ENCODE measurements around the gene SLC6A12.

SLC6A12 gene

GRCh38 chr12:256225-256624, 42.3 kb upstream of the SLC6A12 start:
- H3K4me3 ChIP-seq (replicated peaks; ENCODE audit: low read depth, low read length) = no peak overlapping the region
- no peak for DNase-seq (ENCODE audit: low read depth)
- TF ChIP-seq CTCF (IDR thresholded peaks at IDR 0.05; ENCODE audit: low read length, missing control alignments) = no peak

GRCh38 chr12:254912-255311, 41.0 kb upstream of the SLC6A12 start:
- no peak overlapping the region for H3K4me3 ChIP-seq (replicated peaks; ENCODE audit: low read depth, low read length)
- DNase-seq (ENCODE audit: low read depth) = no peak
- TF ChIP-seq CTCF (IDR thresholded peaks at IDR 0.05; ENCODE audit: low read length, missing control alignments) = no peak

GRCh38 chr12:254039-254438, 40.1 kb upstream of the SLC6A12 start:
- TF ChIP-seq CTCF (IDR thresholded peaks at IDR 0.05; ENCODE audit: low read length, missing control alignments) = no peak
- DNase-seq (ENCODE audit: low read depth) = no peak

GRCh38 chr12:253116-253831, 39.3 kb upstream of the SLC6A12 start:
- no peak overlapping the region for H3K4me3 ChIP-seq (replicated peaks; ENCODE audit: low read depth, low read length)
- no peak for TF ChIP-seq CTCF (IDR thresholded peaks at IDR 0.05; ENCODE audit: low read length, missing control alignments)
- no peak for DNase-seq (ENCODE audit: low read depth)

More at GRCh38 chr12:254039-254438, 40.1 kb upstream of the SLC6A12 start:
- H3K4me3 ChIP-seq (replicated peaks; ENCODE audit: low read depth, low read length) = no peak overlapping the region

- TF ChIP-seq CTCF (IDR thresholded peaks at IDR 0.05; ENCODE audit: low read length, missing control alignments) = no peak
- DNase-seq (ENCODE audit: low read depth) = no peak
- no peak overlapping the region for H3K4me3 ChIP-seq (replicated peaks; ENCODE audit: low read depth, low read length)
Measured at GRCh38 chr12:252636-253035, 38.7 kb upstream of the SLC6A12 start.

GRCh38 chr12:247271-247670, 33.3 kb upstream of the SLC6A12 start:
- no peak overlapping the region for H3K4me3 ChIP-seq (replicated peaks; ENCODE audit: low read depth, low read length)
- no peak for TF ChIP-seq CTCF (IDR thresholded peaks at IDR 0.05; ENCODE audit: low read length, missing control alignments)
- DNase-seq (ENCODE audit: low read depth) = no peak

GRCh38 chr12:243381-243780, 29.4 kb upstream of the SLC6A12 start:
- H3K4me3 ChIP-seq (replicated peaks; ENCODE audit: low read depth, low read length) = no peak overlapping the region
- DNase-seq (ENCODE audit: low read depth) = no peak
- no peak for TF ChIP-seq CTCF (IDR thresholded peaks at IDR 0.05; ENCODE audit: low read length, missing control alignments)
